Ectodermal cell (in vitro differentiated cells): Measurements from ENCODE around the gene ATXN1.
A peak's percentile ranks its signal among the peaks of the same experiment; 100 is the strongest.

ENCODE experiments used
- H3K27ac ChIP-seq: 2 replicates; pipeline ENCODE4 v1.7.0; 2013; ENCODE audit warnings: mild to moderate bottlenecking, low read depth, low read length; ENCODE audit not compliant: insufficient read depth, poor library complexity, severe bottlenecking
- H3K27me3 ChIP-seq: 2 replicates; pipeline ENCODE4 v1.7.0; 2013; ENCODE audit warnings: mild to moderate bottlenecking, low read length; ENCODE audit not compliant: insufficient read depth, control insufficient read depth, poor library complexity, severe bottlenecking
- H3K36me3 ChIP-seq: one replicate; pipeline ENCODE4 v1.7.0; 2013; ENCODE audit warnings: low read length; ENCODE audit not compliant: control insufficient read depth, insufficient read depth
- H3K4me1 ChIP-seq: one replicate; pipeline ENCODE4 v1.7.0; 2013; ENCODE audit warnings: low read length; ENCODE audit not compliant: control insufficient read depth, insufficient read depth
- H3K4me3 ChIP-seq: 2 replicates; pipeline ENCODE4 v1.7.0; 2013; ENCODE audit warnings: low read depth, low read length, control low read depth; ENCODE audit not compliant: insufficient read depth
- H3K9me3 ChIP-seq: 2 replicates; pipeline ENCODE4 v1.7.0; 2013; ENCODE audit warnings: mild to moderate bottlenecking, low read length, moderate library complexity; ENCODE audit not compliant: control insufficient read depth
- WGBS, 2 experiments: methylation state at CpG; one replicate each; pipeline ENCODE4 v1.1.7; 2013; ENCODE audit warnings: missing lambda C conversion rate in 2 of 2; 5-methylcytosine and 5-hydroxymethylcytosine counted together

The ATXN1 gene

DNA sequence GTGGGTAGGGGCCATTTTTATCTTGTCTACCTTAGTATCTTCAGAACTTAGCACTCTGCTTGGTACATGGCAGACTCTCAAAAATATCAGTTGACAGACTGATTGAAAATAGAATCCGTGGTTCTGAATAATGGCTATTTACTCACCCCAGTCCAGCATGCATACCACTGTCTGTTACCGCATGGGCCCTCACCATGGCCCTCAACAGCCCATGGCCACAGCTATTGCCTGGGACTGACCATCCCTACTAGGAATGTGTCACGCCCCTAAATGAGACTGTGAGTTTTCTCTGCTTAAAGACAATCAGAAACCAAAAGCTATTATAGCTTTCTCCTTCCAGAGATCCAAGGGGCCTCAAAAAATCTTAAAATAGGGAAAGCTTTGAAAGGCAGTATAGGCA is 207.7 kb downstream of the ATXN1 start:
- no peak overlapping the region for H3K27ac ChIP-seq
- no peaks in the 10 kb centered on the region for H3K9me3 ChIP-seq
- H3K4me1 ChIP-seq = no peaks in the 10 kb centered on the region
- no peaks in the 10 kb centered on the region for H3K27me3 ChIP-seq
- 88 to 94% methylated on average over 3 of the region's 3 CpGs for WGBS, 2 experiments
- H3K36me3 ChIP-seq = no peaks in the 10 kb centered on the region
- H3K4me3 ChIP-seq = no peak overlapping the region

DNA sequence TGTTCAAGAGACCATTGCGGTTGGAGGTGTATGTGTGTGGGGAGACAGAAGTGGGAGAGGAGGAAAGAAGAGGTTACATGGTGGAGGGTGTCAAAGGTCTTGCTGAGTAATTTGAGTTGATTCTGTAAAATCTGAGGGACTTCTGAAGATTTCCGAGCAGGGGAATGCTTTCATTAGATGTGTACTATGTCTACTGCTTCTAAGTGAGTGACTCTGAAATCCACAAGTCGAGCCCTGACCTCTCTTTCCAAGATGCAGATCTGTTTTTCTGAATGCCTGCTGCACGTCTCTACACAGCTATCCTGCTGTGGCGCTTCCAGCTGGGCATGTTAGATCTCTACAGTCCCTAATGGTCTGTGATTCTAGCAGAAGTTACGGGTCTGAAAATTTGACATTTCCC is 209.8 kb downstream of the ATXN1 start:
- H3K9me3 ChIP-seq = no peaks in the 10 kb centered on the region
- no peak overlapping the region for H3K27ac ChIP-seq
- no peaks in the 10 kb centered on the region for H3K4me1 ChIP-seq
- WGBS, 2 experiments = 76 to 79% methylated on average over 6 of the region's 6 CpGs
- no peak overlapping the region for H3K4me3 ChIP-seq
- no peaks in the 10 kb centered on the region for H3K27me3 ChIP-seq
- no peaks in the 10 kb centered on the region for H3K36me3 ChIP-seq

DNA sequence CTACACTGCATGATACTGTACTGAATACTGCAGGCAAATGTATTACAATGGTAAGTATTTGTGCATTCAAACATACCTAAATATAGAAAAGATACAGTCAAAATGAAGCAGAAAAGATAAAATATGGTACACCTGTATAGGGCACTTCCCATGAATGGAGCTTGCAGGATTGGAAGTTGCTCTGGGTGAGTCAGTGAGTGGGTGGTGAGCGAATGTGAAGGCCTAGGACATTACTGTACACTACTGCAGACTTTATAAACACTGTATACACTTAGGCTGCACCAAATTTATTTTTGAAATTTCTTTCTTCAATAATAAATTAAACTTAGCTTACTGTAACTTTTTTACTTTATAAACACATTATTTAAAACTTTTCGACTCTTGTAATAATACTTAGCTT is 213.1 kb downstream of the ATXN1 start:
- Histone ChIP-seq H3K4me3 (no peak overlapping the region), H3K36me3 (no peaks in the 10 kb centered on the region), H3K9me3 (no peaks in the 10 kb centered on the region), H3K27me3 (no peaks in the 10 kb centered on the region), H3K27ac (no peak overlapping the region), H3K4me1 (no peaks in the 10 kb centered on the region)
- 86 to 100% methylated on average over 1 to 2 of the region's 2 CpGs for WGBS, 2 experiments

DNA sequence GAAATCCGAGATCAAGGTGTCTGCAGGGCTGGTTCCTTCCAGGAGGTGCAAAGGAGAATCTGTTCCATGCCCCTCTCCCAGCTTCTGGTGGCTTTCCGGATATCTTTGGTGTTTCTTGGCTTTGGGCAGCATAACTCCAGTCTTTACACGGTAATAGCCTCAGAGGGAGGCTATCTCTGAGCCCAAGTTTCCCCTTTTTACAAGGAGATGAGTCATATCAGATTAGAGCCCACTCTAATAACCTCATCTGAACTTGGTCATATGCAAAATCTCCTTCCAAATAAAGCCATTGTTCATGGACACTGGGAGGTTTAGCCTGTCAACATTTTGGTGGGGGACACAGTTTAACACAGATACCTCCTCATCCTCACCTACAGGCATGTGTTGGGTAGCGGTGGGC is 213.7 kb downstream of the ATXN1 start:
- no peaks in the 10 kb centered on the region for H3K9me3 ChIP-seq
- no peaks in the 10 kb centered on the region for H3K27me3 ChIP-seq
- WGBS, 2 experiments = 94 to 97% methylated on average over 4 of the region's 4 CpGs
- no peaks in the 10 kb centered on the region for H3K36me3 ChIP-seq
- H3K4me1 ChIP-seq = no peaks in the 10 kb centered on the region
- H3K27ac ChIP-seq = no peak overlapping the region
- no peak overlapping the region for H3K4me3 ChIP-seq

DNA sequence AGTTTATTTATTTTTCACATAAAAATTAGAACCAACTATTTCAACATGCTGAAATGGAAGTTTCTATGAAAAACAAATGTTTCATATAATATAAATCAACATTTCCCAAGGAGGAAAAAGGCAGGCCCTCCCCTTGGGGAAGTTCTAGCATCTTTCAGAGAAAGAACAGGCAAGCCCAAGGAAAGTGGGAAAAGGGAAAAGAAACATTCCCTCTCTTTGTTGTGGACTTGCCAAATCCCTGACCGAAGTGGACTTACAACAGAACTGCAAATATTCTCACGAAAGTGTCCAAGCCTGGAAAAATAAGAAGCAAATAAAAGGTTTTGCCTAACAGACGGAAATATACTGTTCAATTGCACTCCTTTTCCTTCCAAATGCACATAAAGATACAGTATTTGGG is 214.4 kb downstream of the ATXN1 start:
- Histone ChIP-seq H3K36me3 (no peaks in the 10 kb centered on the region), H3K9me3 (no peaks in the 10 kb centered on the region), H3K27me3 (no peaks in the 10 kb centered on the region), H3K27ac (no peak overlapping the region), H3K4me3 (no peak overlapping the region), H3K4me1 (no peaks in the 10 kb centered on the region)
- 83 to 95% methylated on average over 2 to 3 of the region's 3 CpGs for WGBS, 2 experiments

DNA sequence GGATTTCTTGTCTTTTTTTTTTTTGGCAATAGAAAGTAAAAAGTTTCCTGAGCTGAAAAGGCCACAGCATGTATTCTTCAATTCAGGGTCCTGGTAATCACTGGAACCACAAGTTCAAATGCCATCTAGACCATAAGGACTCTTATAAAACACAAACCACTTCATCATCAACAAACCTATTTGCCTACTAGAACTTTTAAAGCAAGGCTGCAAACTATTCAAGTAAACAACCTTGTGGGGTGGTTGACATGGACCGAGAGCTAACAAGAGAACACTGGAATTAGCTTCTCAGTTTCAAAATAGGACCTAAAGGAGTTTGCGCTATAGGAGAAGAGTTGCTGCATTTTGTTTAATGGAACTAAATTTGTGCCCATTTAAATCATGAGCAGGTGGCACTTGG is 215.9 kb downstream of the ATXN1 start:
- no peaks in the 10 kb centered on the region for H3K4me1 ChIP-seq
- no peaks in the 10 kb centered on the region for H3K9me3 ChIP-seq
- no peak overlapping the region for H3K4me3 ChIP-seq
- WGBS, 2 experiments = 91 to 93% methylated on average over 2 of the region's 2 CpGs
- no peaks in the 10 kb centered on the region for H3K27me3 ChIP-seq
- H3K27ac ChIP-seq = peak overlapping the region; percentile 11
- H3K36me3 ChIP-seq = no peaks in the 10 kb centered on the region

DNA sequence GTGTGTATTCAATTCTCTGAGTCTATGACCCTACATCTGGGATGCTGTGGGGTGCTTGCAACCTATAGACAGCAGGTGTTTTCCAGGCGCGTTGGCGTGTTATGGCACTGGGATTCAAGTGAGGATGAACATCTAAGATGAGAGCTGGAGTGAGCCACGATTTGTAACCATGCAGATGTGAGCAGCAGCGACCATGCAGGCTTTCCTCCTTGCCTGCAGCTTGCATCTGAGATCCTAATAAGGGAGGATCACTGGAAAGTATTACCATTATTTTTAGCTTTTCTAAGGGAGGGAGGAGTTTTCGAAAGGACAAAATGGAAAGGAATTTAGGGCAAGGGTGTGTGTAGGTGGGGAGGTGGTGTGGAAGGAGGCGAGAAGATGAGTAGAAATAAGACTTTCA is 216.7 kb downstream of the ATXN1 start:
- 96% methylated on average over 7 of the region's 7 CpGs for WGBS, 2 experiments
- Histone ChIP-seq H3K27me3 (no peaks in the 10 kb centered on the region), H3K4me3 (no peak overlapping the region), H3K4me1 (no peaks in the 10 kb centered on the region), H3K9me3 (no peaks in the 10 kb centered on the region), H3K36me3 (no peaks in the 10 kb centered on the region), H3K27ac (peak overlapping the region; percentile 38)

DNA sequence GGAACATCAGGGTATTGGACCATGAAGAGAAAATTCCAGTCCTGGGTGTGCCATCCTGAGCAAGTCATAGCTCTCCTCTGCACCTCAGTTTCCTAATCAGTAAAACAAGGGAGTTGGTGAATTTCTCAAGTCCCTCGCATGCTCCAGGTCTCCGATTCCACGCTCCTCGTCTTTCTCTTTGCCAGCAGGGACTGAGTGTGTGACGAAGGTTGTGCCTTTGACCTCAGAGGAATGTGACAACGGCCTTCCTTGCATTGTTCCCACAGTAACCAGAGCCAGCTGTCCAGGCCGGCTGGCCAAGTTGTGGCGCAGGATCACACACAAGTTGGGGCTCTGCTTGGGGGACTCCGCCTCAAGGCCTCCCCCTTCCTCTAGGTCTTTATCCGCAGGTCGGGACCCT is 217.3 kb downstream of the ATXN1 start:
- H3K9me3 ChIP-seq = no peaks in the 10 kb centered on the region
- WGBS, 2 experiments = 62 to 67% methylated on average over 11 of the region's 11 CpGs
- H3K27ac ChIP-seq = peak overlapping the region; percentile 38

DNA sequence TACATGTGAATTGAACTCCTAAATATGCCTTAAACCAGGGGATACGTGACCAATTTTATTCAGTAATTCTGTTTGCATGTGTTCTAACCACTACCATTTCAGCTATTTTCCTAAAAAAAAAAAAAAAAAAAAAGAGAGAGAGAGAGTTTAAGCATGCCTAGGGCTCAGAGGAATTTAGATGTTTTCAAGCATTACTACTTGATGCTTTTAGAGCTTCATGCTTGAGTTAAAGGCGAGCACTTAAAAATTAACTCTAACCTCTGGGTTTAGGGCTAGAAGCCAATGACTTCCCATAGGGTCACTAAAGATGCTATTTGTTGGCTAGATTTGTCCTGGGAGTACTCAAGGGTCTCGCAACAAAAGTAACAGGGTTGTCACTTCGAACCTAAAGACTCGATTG is 217.7 kb downstream of the ATXN1 start:
- no peaks in the 10 kb centered on the region for H3K9me3 ChIP-seq
- 92 to 99% methylated on average over 3 to 4 of the region's 5 CpGs for WGBS, 2 experiments
- H3K27me3 ChIP-seq = no peaks in the 10 kb centered on the region
- no peaks in the 10 kb centered on the region for H3K4me1 ChIP-seq
- no peaks in the 10 kb centered on the region for H3K36me3 ChIP-seq
- H3K4me3 ChIP-seq = no peak overlapping the region
- H3K27ac ChIP-seq = peak overlapping the region; percentile 6

More for the DNA sequence above, 217.3 kb downstream of the ATXN1 start:
- H3K36me3 ChIP-seq = no peaks in the 10 kb centered on the region
- H3K4me1 ChIP-seq = no peaks in the 10 kb centered on the region
- no peak overlapping the region for H3K4me3 ChIP-seq
- no peaks in the 10 kb centered on the region for H3K27me3 ChIP-seq

DNA sequence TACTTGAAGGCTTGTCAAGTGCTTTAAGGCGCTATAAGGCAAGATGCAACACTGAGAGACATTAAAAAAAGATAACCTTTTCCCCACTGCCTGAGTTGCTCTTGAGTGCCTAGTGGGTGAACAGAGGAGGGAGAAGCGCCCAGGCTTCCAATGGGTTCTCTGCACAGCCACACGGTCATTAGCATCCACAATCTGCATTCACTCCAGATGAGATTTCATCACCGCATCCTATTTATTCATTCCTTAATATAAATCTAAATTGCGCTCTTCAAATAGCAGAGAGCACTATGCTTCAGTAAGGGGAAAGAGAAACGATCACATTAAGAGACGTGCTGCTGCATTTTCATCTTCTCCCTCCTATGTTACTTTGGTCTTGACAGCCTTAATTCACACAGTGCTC is 219.2 kb downstream of the ATXN1 start:
- Histone ChIP-seq H3K4me3 (no peak overlapping the region), H3K36me3 (no peaks in the 10 kb centered on the region), H3K27ac (no peak overlapping the region), H3K9me3 (no peaks in the 10 kb centered on the region), H3K27me3 (no peaks in the 10 kb centered on the region), H3K4me1 (no peaks in the 10 kb centered on the region)
- WGBS, 2 experiments = 93% methylated on average over 6 to 7 of the region's 7 CpGs
